H9 (cell line): ENCODE measurements around the gene UNC5B. TPM values are rescaled to one million over a fixed set of nuclear protein-coding genes. Genes with fewer than 3 reads are reported as not detected.

Source experiments
- DNase-seq: peaks from one replicate; pipeline ENCODE4 v3.0.0-alpha.2; 2017
- H2AFZ ChIP-seq: one replicate; pipeline ENCODE4 v1.6.1; 2013; ENCODE audit warnings: mild to moderate bottlenecking, low read length, control low read depth, moderate library complexity
- H2AK5ac ChIP-seq: 2 replicates; pipeline ENCODE4 v1.6.1; 2013; ENCODE audit warnings: low read length, control low read depth, mixed read lengths; ENCODE audit not compliant: insufficient read length
- H2BK120ac ChIP-seq: one replicate; pipeline ENCODE4 v1.6.1; 2013; ENCODE audit warnings: low read depth, mild to moderate bottlenecking, low read length, control low read depth, inconsistent platforms; ENCODE audit not compliant: poor library complexity, severe bottlenecking
- H2BK12ac ChIP-seq: 2 replicates; pipeline ENCODE4 v1.6.1; 2013; ENCODE audit warnings: low read length, control low read depth, mixed read lengths, low read depth; ENCODE audit not compliant: insufficient read length
- H2BK15ac ChIP-seq: 2 replicates; pipeline ENCODE4 v1.6.1; 2013; ENCODE audit warnings: low read depth, low read length, control low read depth
- H2BK20ac ChIP-seq: one replicate; pipeline ENCODE4 v1.6.1; 2013; ENCODE audit warnings: low read depth, mild to moderate bottlenecking, low read length, control low read depth, inconsistent platforms; ENCODE audit not compliant: poor library complexity, severe bottlenecking
- H2BK5ac ChIP-seq: 2 replicates; pipeline ENCODE4 v1.6.1; 2013; ENCODE audit warnings: low read length, control low read depth, mixed read lengths; ENCODE audit not compliant: insufficient read length
- H3K14ac ChIP-seq: 2 replicates; pipeline ENCODE4 v1.6.1; 2013; ENCODE audit warnings: low read length, control low read depth; ENCODE audit not compliant: insufficient read depth
- H3K18ac ChIP-seq: 2 replicates; pipeline ENCODE4 v1.6.1; 2013; ENCODE audit warnings: low read depth, mild to moderate bottlenecking, mixed read lengths, low read length, control low read depth; ENCODE audit not compliant: insufficient read length
- H3K23ac ChIP-seq: 2 replicates; pipeline ENCODE4 v1.6.1; 2013; ENCODE audit warnings: low read length, control low read depth, mixed read lengths, low read depth; ENCODE audit not compliant: insufficient read length
- H3K23me2 ChIP-seq: 2 replicates; pipeline ENCODE4 v1.6.1; 2013; ENCODE audit warnings: low read depth, mild to moderate bottlenecking, mixed read lengths, low read length, control low read depth; ENCODE audit not compliant: insufficient read length, poor library complexity, severe bottlenecking
- H3K27ac ChIP-seq: 2 replicates; pipeline ENCODE4 v1.5.1; 2013; ENCODE audit warnings: low read length, control low read depth, mixed read lengths, low read depth; ENCODE audit not compliant: insufficient read length
- H3K27me3 ChIP-seq: 2 replicates; pipeline ENCODE4 v1.6.1; 2013; ENCODE audit warnings: low read length, control low read depth, inconsistent platforms; ENCODE audit not compliant: insufficient read depth
- H3K4ac ChIP-seq: 2 replicates; pipeline ENCODE4 v1.6.1; 2013; ENCODE audit warnings: low read depth, mild to moderate bottlenecking, control low read depth, inconsistent platforms, low read length, moderate library complexity
- H3K4me1 ChIP-seq: 2 replicates; pipeline ENCODE4 v1.6.1; 2013; ENCODE audit warnings: low read length, control low read depth, inconsistent platforms; ENCODE audit not compliant: insufficient read depth
- H3K4me2 ChIP-seq: 2 replicates; pipeline ENCODE4 v1.6.1; 2013; ENCODE audit warnings: low read length, control low read depth, mixed read lengths; ENCODE audit not compliant: insufficient read length, insufficient read depth
- H3K56ac ChIP-seq: 2 replicates; pipeline ENCODE4 v1.6.1; 2013; ENCODE audit warnings: low read depth, mild to moderate bottlenecking, mixed read lengths, low read length, control low read depth; ENCODE audit not compliant: insufficient read length
- H3K79me1 ChIP-seq: 2 replicates; pipeline ENCODE4 v1.6.1; 2013; ENCODE audit warnings: low read depth, mild to moderate bottlenecking, moderate library complexity, low read length, control low read depth, inconsistent platforms; ENCODE audit not compliant: insufficient read depth, poor library complexity, severe bottlenecking
- H3K79me2 ChIP-seq: 2 replicates; pipeline ENCODE4 v1.6.1; 2013; ENCODE audit warnings: low read length, control low read depth, inconsistent platforms; ENCODE audit not compliant: insufficient read depth
- H3K9ac ChIP-seq: 2 replicates; pipeline ENCODE4 v1.6.1; 2013; ENCODE audit warnings: low read length, control low read depth, mixed read lengths; ENCODE audit not compliant: insufficient read length; ENCODE audit errors: extremely low read depth
- H3K9me3 ChIP-seq: one replicate; pipeline ENCODE4 v1.6.1; 2013; ENCODE audit warnings: low read depth, low read length, inconsistent platforms; ENCODE audit not compliant: control insufficient read depth
- H3T11ph ChIP-seq: one replicate; pipeline ENCODE4 v1.6.1; 2013; ENCODE audit warnings: mild to moderate bottlenecking, low read length, control low read depth, inconsistent platforms
- H4K20me1 ChIP-seq: one replicate; pipeline ENCODE4 v1.6.1; 2013; ENCODE audit not compliant: control insufficient read depth, insufficient read length, insufficient read depth
- H4K5ac ChIP-seq: 2 replicates; pipeline ENCODE4 v1.6.1; 2013; ENCODE audit warnings: low read depth, mild to moderate bottlenecking, mixed read lengths, low read length, control low read depth; ENCODE audit not compliant: insufficient read length
- H4K8ac ChIP-seq: replicated peaks from 2 replicates; pipeline ENCODE4 v1.6.1; 2013; ENCODE audit warnings: low read length, control low read depth, mixed read lengths, low read depth; ENCODE audit not compliant: insufficient read length
- H4K91ac ChIP-seq: 2 replicates; pipeline ENCODE4 v1.6.1; 2013; ENCODE audit warnings: low read depth, mild to moderate bottlenecking, moderate library complexity, mixed read lengths, low read length, control low read depth; ENCODE audit not compliant: insufficient read length
- H3K27ac Mint-ChIP-seq, 3 experiments: 2 replicates in 2 of 3; 3 replicates in 1 of 3; pipeline ENCODE4 v1.8.0; 2020 to 2021; ENCODE audit warnings: mixed read lengths in 3 of 3, mild to moderate bottlenecking in 1 of 3, moderate library complexity in 1 of 3
- H3K27me3 Mint-ChIP-seq: 2 replicates; pipeline ENCODE4 v1.8.0; 2021; ENCODE audit warnings: low read depth, mild to moderate bottlenecking, moderate library complexity, mixed read lengths
- H3K36me3 Mint-ChIP-seq, 3 experiments: 2 replicates in 2 of 3; 3 replicates in 1 of 3; pipeline ENCODE4 v1.8.0; 2020 to 2021; ENCODE audit warnings: low read depth in 3 of 3, mixed read lengths in 3 of 3; ENCODE audit not compliant: insufficient read depth in 1 of 3
- H3K4me1 Mint-ChIP-seq, 2 experiments: 2 replicates each; pipeline ENCODE4 v1.8.0; 2020; ENCODE audit warnings: mixed read lengths in 2 of 2
- H3K4me3 Mint-ChIP-seq, 2 experiments: 2 replicates in 1 of 2; 3 replicates in 1 of 2; pipeline ENCODE4 v1.8.0; 2020 to 2021; ENCODE audit warnings: mild to moderate bottlenecking in 2 of 2, mixed read lengths in 2 of 2, moderate library complexity in 1 of 2
- H3K9me3 Mint-ChIP-seq, 2 experiments: 2 replicates in 1 of 2; 3 replicates in 1 of 2; pipeline ENCODE4 v1.8.0; 2020; ENCODE audit warnings: mild to moderate bottlenecking in 2 of 2, mixed read lengths in 2 of 2, moderate library complexity in 1 of 2
- CTCF ChIP-seq: fragments of 200-600 bp; sonication (generic); conservative IDR thresholded peaks from 3 replicates; pipeline ENCODE4 v1.8.0; 2021; ENCODE audit warnings: antibody characterized with exemption, mild to moderate bottlenecking
- WGBS: extraction: QIAGEN DNeasy Blood & Tissue Kit; methylation state at CpG from one replicate; pipeline ENCODE4 v1.1.7; 2013; ENCODE audit warnings: missing lambda C conversion rate, low lambda C conversion rate, mixed read lengths; ENCODE audit not compliant: insufficient read length; ENCODE audit errors: extremely low coverage; 5-methylcytosine and 5-hydroxymethylcytosine counted together
- total RNA-seq: library from RNA; stranded (reverse); gene quantifications from 2 replicates; pipeline ENCODE4 v1.2.1, GENCODE V29; 2021

Gene UNC5B
- total RNA-seq, 1 experiment from 2014 or later, result 28.4 TPM

- no peak overlapping the region for H3K9ac ChIP-seq
- peaks cover 19% of the 10 kb centered on the region; the same call in 1 of the 2 replicates for H3K4me1 ChIP-seq
- no peak overlapping the region for H2BK120ac ChIP-seq
- no peak overlapping the region for H2AFZ ChIP-seq
- Mint-ChIP-seq H3K9me3 (no peaks in the 10 kb centered on the region), H3K27ac (peak overlapping the region in 1 of 3 experiments; percentile 53; a peak in 1 of 7 replicates), H3K4me1 (peaks cover 56 to 75% of the 10 kb centered on the region in 2 experiments), H3K27me3 (peaks cover 12% of the 10 kb centered on the region), H3K4me3 (no peak overlapping the region), H3K36me3 (peaks cover 0 to 5% (median 0%) of the 10 kb centered on the region in 3 experiments; a peak in 2 of 7 replicates)
- no peak overlapping the region for H3K4me2 ChIP-seq
- no peaks in the 10 kb centered on the region for H3K9me3 ChIP-seq
- H4K5ac ChIP-seq, result no peak overlapping the region
- H2BK20ac ChIP-seq, result no peak overlapping the region
- H2BK5ac ChIP-seq, result no peak overlapping the region
- H3K4ac ChIP-seq, result no peak overlapping the region
- no peak overlapping the region; the same call in 1 of the 2 replicates for H3K14ac ChIP-seq
- no peak for TF ChIP-seq CTCF
- peaks cover 3% of the 10 kb centered on the region for H3K23me2 ChIP-seq
- H3K23ac ChIP-seq, result no peak overlapping the region
- H3K56ac ChIP-seq, result no peak overlapping the region
- no peaks in the 10 kb centered on the region for H3K79me1 ChIP-seq
- H2BK12ac ChIP-seq, result no peak overlapping the region
- no peak overlapping the region for H3T11ph ChIP-seq
- no peak overlapping the region for H4K91ac ChIP-seq
- H3K27ac ChIP-seq, result no peak overlapping the region
- H3K18ac ChIP-seq, result no peak overlapping the region
- no peak overlapping the region for H2BK15ac ChIP-seq
- peaks cover 3% of the 10 kb centered on the region for H4K20me1 ChIP-seq
- no peak for DNase-seq
- WGBS, result no CpG with 5 or more reads among the region's 8 CpGs
- no peak overlapping the region for H4K8ac ChIP-seq
- no peaks in the 10 kb centered on the region for H3K27me3 ChIP-seq
- H3K79me2 ChIP-seq, result no peaks in the 10 kb centered on the region; the same call in 1 of the 2 replicates
- no peak overlapping the region for H2AK5ac ChIP-seq
Measured at GRCh38 chr10:71219918-71220688, 7.7 kb downstream of the UNC5B start.
